OCI-LY3 (cell line): ENCODE measurements around the gene KDM3B.

Source experiments
- CTCF ChIP-seq: fragments of 200-600, 300-600 bp; sonication (generic); IDR thresholded peaks from 2 replicates; pipeline ENCODE4 v1.5.1; 2014; ENCODE audit warnings: antibody characterized with exemption, low read length, low read depth
- EZH2phosphoT487 ChIP-seq: fragments of 200-600 bp; shearing (Covaris generic); IDR thresholded peaks from 2 replicates; pipeline ENCODE4 v1.6.1; 2018; ENCODE audit warnings: antibody characterized with exemption, mixed run types, low read depth

- TF ChIP-seq CTCF (no peak), EZH2phosphoT487 (no peak)
Observed at GRCh38 chr5:138316355-138316754, 36.1 kb upstream of the KDM3B start.
